ENCODE measurements around the gene MGAT5. TPM values are rescaled to one million over a fixed set of nuclear protein-coding genes. Genes with fewer than 3 reads are reported as not detected.

The MGAT5 gene
- total RNA-seq, 2 donors from 2014 or later, result 61.7 to 63.2 TPM

DNA sequence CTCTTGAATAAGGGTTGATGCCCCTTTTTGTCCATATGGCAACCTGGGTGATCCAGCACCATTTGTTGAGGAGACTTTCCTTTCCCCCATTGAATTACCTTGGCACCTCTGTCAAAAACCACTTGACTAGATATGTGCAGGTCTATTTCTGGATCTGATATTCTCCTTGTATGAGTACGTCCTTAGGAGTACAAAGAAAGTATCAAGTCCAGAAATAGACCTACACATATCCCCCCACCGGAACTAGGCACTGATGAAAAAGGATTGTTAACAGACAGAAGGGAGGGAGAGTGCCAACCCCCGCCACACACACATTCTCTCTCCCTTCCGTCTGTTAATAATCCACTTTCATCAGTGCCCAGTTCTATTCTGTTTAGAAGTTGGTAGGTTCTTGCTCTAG, 239.9 kb downstream of the MGAT5 start:
- Histone ChIP-seq H3K9ac (ENCODE audit: low read depth in 2 of 2, low read length in 2 of 2) (no peak overlapping the region), H3K4me3 (no peak overlapping the region), H3K4me1 (no peaks in the 10 kb centered on the region), H3K9me3 (no peaks in the 10 kb centered on the region), H3K27me3 (no peaks in the 10 kb centered on the region), H3K36me3 (no peaks in the 10 kb centered on the region), H3K27ac (no peak overlapping the region)
- intact Hi-C loops (cut with DNase I), result no loop called here
- DNase-seq, result no peak
- no peak for TF ChIP-seq CTCF (IDR thresholded peaks at IDR 0.05)

- TF ChIP-seq CTCF (IDR thresholded peaks at IDR 0.05), result no peak
- no peak overlapping the region for H3K4me3 ChIP-seq
- H3K27ac ChIP-seq, result no peak overlapping the region
- H3K36me3 ChIP-seq, result no peaks in the 10 kb centered on the region
- no peak for DNase-seq
- no peaks in the 10 kb centered on the region for H3K9me3 ChIP-seq
- H3K27me3 ChIP-seq, result no peaks in the 10 kb centered on the region
- no peak overlapping the region for H3K9ac ChIP-seq (ENCODE audit: low read depth in 2 of 2, low read length in 2 of 2)
- intact Hi-C loops (cut with DNase I), result no loop called here
- H3K4me1 ChIP-seq, result no peaks in the 10 kb centered on the region
These were observed 244.8 kb downstream of the MGAT5 start for GRCh38 chr2:134498654-134499053.

- no peaks in the 10 kb centered on the region for H3K4me1 ChIP-seq
- TF ChIP-seq CTCF (IDR thresholded peaks at IDR 0.05), result no peak
- H3K36me3 ChIP-seq, result no peaks in the 10 kb centered on the region
- H3K27me3 ChIP-seq, result no peaks in the 10 kb centered on the region
- no peak overlapping the region for H3K9ac ChIP-seq (ENCODE audit: low read depth in 2 of 2, low read length in 2 of 2)
- intact Hi-C loops (cut with DNase I), result no loop called here
- no peak for DNase-seq
- H3K4me3 ChIP-seq, result no peak overlapping the region
- H3K27ac ChIP-seq, result no peak overlapping the region
- H3K9me3 ChIP-seq, result no peaks in the 10 kb centered on the region
These were observed 245.5 kb downstream of the MGAT5 start for GRCh38 chr2:134499307-134499926.

- TF ChIP-seq CTCF (IDR thresholded peaks at IDR 0.05), result no peak
- H3K9me3 ChIP-seq, result no peaks in the 10 kb centered on the region
- H3K27me3 ChIP-seq, result no peaks in the 10 kb centered on the region
- no peaks in the 10 kb centered on the region for H3K36me3 ChIP-seq
- H3K27ac ChIP-seq, result no peak overlapping the region
- no peak for DNase-seq
- intact Hi-C loops (cut with DNase I), result no loop called here
- no peaks in the 10 kb centered on the region for H3K4me1 ChIP-seq
- H3K4me3 ChIP-seq, result no peak overlapping the region
- H3K9ac ChIP-seq (ENCODE audit: low read depth in 2 of 2, low read length in 2 of 2), result no peak overlapping the region
These were observed 246.5 kb downstream of the MGAT5 start for GRCh38 chr2:134500211-134500935.

- Histone ChIP-seq H3K9me3 (no peaks in the 10 kb centered on the region), H3K4me1 (no peaks in the 10 kb centered on the region), H3K27ac (no peak overlapping the region), H3K9ac (ENCODE audit: low read depth in 2 of 2, low read length in 2 of 2) (no peak overlapping the region), H3K36me3 (no peaks in the 10 kb centered on the region), H3K27me3 (no peaks in the 10 kb centered on the region), H3K4me3 (no peak overlapping the region)
- no peak for DNase-seq
- TF ChIP-seq CTCF (IDR thresholded peaks at IDR 0.05), result no peak
- intact Hi-C loops (cut with DNase I), result no loop called here
These were observed 247.7 kb downstream of the MGAT5 start for GRCh38 chr2:134501476-134502091.
